OCI-LY7 (cell line): ENCODE measurements around the gene NUTM1.

Source experiments
- CTCF ChIP-seq: fragments of 200-600 bp; sonication (generic); conservative IDR thresholded peaks from 2 replicates; pipeline ENCODE4 v1.5.1; 2014; ENCODE audit warnings: mild to moderate bottlenecking, antibody characterized with exemption, low read length, moderate library complexity, mixed read lengths
- EZH2phosphoT487 ChIP-seq: fragments of 200-600 bp; sonication (generic); IDR thresholded peaks from 2 replicates; pipeline ENCODE4 v1.6.1; 2018; ENCODE audit warnings: low read depth, borderline replicate concordance, mild to moderate bottlenecking, mixed run types, antibody characterized with exemption, low read length, moderate library complexity, mixed read lengths

GRCh38 chr15:34374816-34375215 is 31.7 kb downstream of the NUTM1 start:
- TF ChIP-seq CTCF (no peak), EZH2phosphoT487 (no peak)
